ENCODE results near the gene SPARCL1.

SPARCL1 gene

GRCh38 chr4:87553182-87553581, 24.0 kb upstream of the SPARCL1 start:
- H3K36me3 Mint-ChIP-seq (ENCODE audit: insufficient read depth): no peaks in the 10 kb centered on the region
- DNase-seq: no peak
- no peaks in the 10 kb centered on the region for H3K4me1 Mint-ChIP-seq (ENCODE audit: low read depth in 2 of 2)
- no peak overlapping the region for H3K27ac Mint-ChIP-seq
- no peaks in the 10 kb centered on the region for H3K9me3 Mint-ChIP-seq
- H3K4me3 Mint-ChIP-seq: no peak overlapping the region
- no peak for ATAC-seq (replicated peaks)
- H3K27me3 Mint-ChIP-seq: peaks cover 0 to 11% of the 10 kb centered on the region in 2 donors

- no peaks in the 10 kb centered on the region for H3K4me1 Mint-ChIP-seq (ENCODE audit: low read depth in 2 of 2)
- no peak for DNase-seq
- peaks cover 11% of the 10 kb centered on the region in 2 donors for H3K27me3 Mint-ChIP-seq
- no peak overlapping the region for H3K4me3 Mint-ChIP-seq
- H3K9me3 Mint-ChIP-seq: no peaks in the 10 kb centered on the region
- no peak for ATAC-seq (replicated peaks)
- no peaks in the 10 kb centered on the region for H3K36me3 Mint-ChIP-seq (ENCODE audit: insufficient read depth)
- H3K27ac Mint-ChIP-seq: no peak overlapping the region
Observed at GRCh38 chr4:87551361-87551760, 22.2 kb upstream of the SPARCL1 start.

- no peaks in the 10 kb centered on the region for H3K9me3 Mint-ChIP-seq
- DNase-seq (no peak), ATAC-seq (replicated peaks) (no peak)
- no peaks in the 10 kb centered on the region for H3K36me3 Mint-ChIP-seq (ENCODE audit: insufficient read depth)
- no peaks in the 10 kb centered on the region for H3K4me1 Mint-ChIP-seq (ENCODE audit: low read depth in 2 of 2)
- no peak overlapping the region for H3K4me3 Mint-ChIP-seq
- no peak overlapping the region for H3K27ac Mint-ChIP-seq
- peaks cover 5 to 20% of the 10 kb centered on the region in 2 donors for H3K27me3 Mint-ChIP-seq
Observed at GRCh38 chr4:87547016-87547708, 18.0 kb upstream of the SPARCL1 start.

GRCh38 chr4:87545052-87545451, 15.9 kb upstream of the SPARCL1 start:
- no peak overlapping the region for H3K4me3 Mint-ChIP-seq
- H3K27me3 Mint-ChIP-seq: peaks cover 0 to 20% of the 10 kb centered on the region in 2 donors
- no peak overlapping the region for H3K27ac Mint-ChIP-seq
- DNase-seq (no peak), ATAC-seq (replicated peaks) (no peak)
- no peaks in the 10 kb centered on the region for H3K36me3 Mint-ChIP-seq (ENCODE audit: insufficient read depth)
- H3K4me1 Mint-ChIP-seq (ENCODE audit: low read depth in 2 of 2): no peaks in the 10 kb centered on the region
- no peaks in the 10 kb centered on the region for H3K9me3 Mint-ChIP-seq

GRCh38 chr4:87543835-87544461, 14.8 kb upstream of the SPARCL1 start:
- Mint-ChIP-seq H3K9me3 (no peaks in the 10 kb centered on the region), H3K36me3 (ENCODE audit: insufficient read depth) (no peaks in the 10 kb centered on the region), H3K4me1 (ENCODE audit: low read depth in 2 of 2) (no peaks in the 10 kb centered on the region), H3K27me3 (peaks cover 0 to 20% of the 10 kb centered on the region in 2 donors), H3K4me3 (no peak overlapping the region), H3K27ac (no peak overlapping the region)
- DNase-seq (no peak), ATAC-seq (replicated peaks) (no peak)

GRCh38 chr4:87542734-87543312, 13.6 kb upstream of the SPARCL1 start:
- ATAC-seq (replicated peaks) (no peak), DNase-seq (no peak)
- Mint-ChIP-seq H3K36me3 (ENCODE audit: insufficient read depth) (no peaks in the 10 kb centered on the region), H3K27me3 (peaks cover 0 to 20% of the 10 kb centered on the region in 2 donors), H3K4me1 (ENCODE audit: low read depth in 2 of 2) (no peaks in the 10 kb centered on the region), H3K9me3 (no peaks in the 10 kb centered on the region), H3K27ac (no peak overlapping the region), H3K4me3 (no peak overlapping the region)

GRCh38 chr4:87541956-87542709, 13.0 kb upstream of the SPARCL1 start:
- Mint-ChIP-seq H3K4me1 (ENCODE audit: low read depth in 2 of 2) (no peaks in the 10 kb centered on the region), H3K36me3 (ENCODE audit: insufficient read depth) (no peaks in the 10 kb centered on the region), H3K27ac (no peak overlapping the region), H3K9me3 (no peaks in the 10 kb centered on the region), H3K27me3 (peaks cover 0 to 13% of the 10 kb centered on the region in 2 donors), H3K4me3 (no peak overlapping the region)
- no peak for DNase-seq
- no peak for ATAC-seq (replicated peaks)

- ATAC-seq (replicated peaks) (no peak), DNase-seq (no peak)
- no peaks in the 10 kb centered on the region for H3K9me3 Mint-ChIP-seq
- no peak overlapping the region for H3K27ac Mint-ChIP-seq
- no peak overlapping the region for H3K4me3 Mint-ChIP-seq
- H3K4me1 Mint-ChIP-seq (ENCODE audit: low read depth in 2 of 2): no peaks in the 10 kb centered on the region
- peaks cover 0 to 9% of the 10 kb centered on the region in 2 donors for H3K27me3 Mint-ChIP-seq
- H3K36me3 Mint-ChIP-seq (ENCODE audit: insufficient read depth): no peaks in the 10 kb centered on the region
Observed at GRCh38 chr4:87541521-87541920, 12.3 kb upstream of the SPARCL1 start.

GRCh38 chr4:87540146-87541058, 11.2 kb upstream of the SPARCL1 start:
- ATAC-seq (replicated peaks) (no peak), DNase-seq (no peak)
- no peak overlapping the region for H3K4me3 Mint-ChIP-seq
- H3K27me3 Mint-ChIP-seq: peaks cover 0 to 7% of the 10 kb centered on the region in 2 donors
- no peaks in the 10 kb centered on the region for H3K4me1 Mint-ChIP-seq (ENCODE audit: low read depth in 2 of 2)
- no peak overlapping the region for H3K27ac Mint-ChIP-seq
- no peaks in the 10 kb centered on the region for H3K36me3 Mint-ChIP-seq (ENCODE audit: insufficient read depth)
- H3K9me3 Mint-ChIP-seq: no peaks in the 10 kb centered on the region

- H3K27ac Mint-ChIP-seq: no peak overlapping the region
- H3K9me3 Mint-ChIP-seq: no peaks in the 10 kb centered on the region
- DNase-seq: no peak
- H3K4me1 Mint-ChIP-seq (ENCODE audit: low read depth in 2 of 2): no peaks in the 10 kb centered on the region
- no peaks in the 10 kb centered on the region for H3K36me3 Mint-ChIP-seq (ENCODE audit: insufficient read depth)
- no peaks in the 10 kb centered on the region for H3K27me3 Mint-ChIP-seq
- H3K4me3 Mint-ChIP-seq: no peak overlapping the region
- no peak for ATAC-seq (replicated peaks)
Observed at GRCh38 chr4:87532907-87533306, 3.7 kb upstream of the SPARCL1 start.

GRCh38 chr4:87532109-87532508, 2.9 kb upstream of the SPARCL1 start:
- Mint-ChIP-seq H3K9me3 (no peaks in the 10 kb centered on the region), H3K27ac (no peak overlapping the region), H3K36me3 (ENCODE audit: insufficient read depth) (no peaks in the 10 kb centered on the region), H3K4me1 (ENCODE audit: low read depth in 2 of 2) (no peaks in the 10 kb centered on the region), H3K4me3 (no peak overlapping the region), H3K27me3 (no peaks in the 10 kb centered on the region)
- ATAC-seq (replicated peaks) (no peak), DNase-seq (no peak)

GRCh38 chr4:87531621-87532020, 2.4 kb upstream of the SPARCL1 start:
- Mint-ChIP-seq H3K27ac (no peak overlapping the region), H3K4me1 (ENCODE audit: low read depth in 2 of 2) (no peaks in the 10 kb centered on the region), H3K9me3 (no peaks in the 10 kb centered on the region), H3K27me3 (no peaks in the 10 kb centered on the region), H3K36me3 (ENCODE audit: insufficient read depth) (no peaks in the 10 kb centered on the region), H3K4me3 (no peak overlapping the region)
- no peak for DNase-seq
- ATAC-seq (replicated peaks): no peak

- no peaks in the 10 kb centered on the region for H3K27me3 Mint-ChIP-seq
- ATAC-seq (replicated peaks) (no peak), DNase-seq (no peak)
- no peak overlapping the region for H3K27ac Mint-ChIP-seq
- no peaks in the 10 kb centered on the region for H3K9me3 Mint-ChIP-seq
- no peaks in the 10 kb centered on the region for H3K4me1 Mint-ChIP-seq (ENCODE audit: low read depth in 2 of 2)
- no peaks in the 10 kb centered on the region for H3K36me3 Mint-ChIP-seq (ENCODE audit: insufficient read depth)
- H3K4me3 Mint-ChIP-seq: no peak overlapping the region
Observed at GRCh38 chr4:87530868-87531267, 1.7 kb upstream of the SPARCL1 start.

All from effector memory CD8-positive, alpha-beta T cell (primary cell).